ENCODE data around the gene KLHL15.

Gene KLHL15

GRCh38 chrX:23936180-23936579 lies 90.8 kb downstream of the KLHL15 start:
- Histone ChIP-seq H3K4me1 (ENCODE audit: control insufficient read depth, insufficient read depth, low read length) (no peaks in the 10 kb centered on the region), H3K9ac (ENCODE audit: low read length) (no peak overlapping the region), H3K36me3 (ENCODE audit: control insufficient read depth, insufficient read depth, low read length) (no peaks in the 10 kb centered on the region), H3K27me3 (ENCODE audit: control insufficient read depth, insufficient read depth, low read length) (no peaks in the 10 kb centered on the region), H3K4me3 (ENCODE audit: low read length) (no peak overlapping the region), H3K9me3 (ENCODE audit: control insufficient read depth, low read length) (no peaks in the 10 kb centered on the region)

GRCh38 chrX:23935106-23935505 lies 91.9 kb downstream of the KLHL15 start:
- no peak overlapping the region for H3K4me3 ChIP-seq (ENCODE audit: low read length)
- H3K4me1 ChIP-seq (ENCODE audit: control insufficient read depth, insufficient read depth, low read length): no peaks in the 10 kb centered on the region
- H3K36me3 ChIP-seq (ENCODE audit: control insufficient read depth, insufficient read depth, low read length): no peaks in the 10 kb centered on the region
- H3K9ac ChIP-seq (ENCODE audit: low read length): no peak overlapping the region
- no peaks in the 10 kb centered on the region for H3K27me3 ChIP-seq (ENCODE audit: control insufficient read depth, insufficient read depth, low read length)
- no peaks in the 10 kb centered on the region for H3K9me3 ChIP-seq (ENCODE audit: control insufficient read depth, low read length)
